Ecto neural progenitor cell (in vitro differentiated cells): ENCODE measurements around the gene RCC1.
"Not testable (repeated sequence)": the region's sequence is repeated elsewhere in the genome, so short reads cannot be mapped to it uniquely, and the experiment has no call there.

Experiments
- DNase-seq: peaks from one replicate; pipeline ENCODE4 v3.0.0-alpha.2; 2018; ENCODE audit warnings: low spot score

RCC1 gene

DNA sequence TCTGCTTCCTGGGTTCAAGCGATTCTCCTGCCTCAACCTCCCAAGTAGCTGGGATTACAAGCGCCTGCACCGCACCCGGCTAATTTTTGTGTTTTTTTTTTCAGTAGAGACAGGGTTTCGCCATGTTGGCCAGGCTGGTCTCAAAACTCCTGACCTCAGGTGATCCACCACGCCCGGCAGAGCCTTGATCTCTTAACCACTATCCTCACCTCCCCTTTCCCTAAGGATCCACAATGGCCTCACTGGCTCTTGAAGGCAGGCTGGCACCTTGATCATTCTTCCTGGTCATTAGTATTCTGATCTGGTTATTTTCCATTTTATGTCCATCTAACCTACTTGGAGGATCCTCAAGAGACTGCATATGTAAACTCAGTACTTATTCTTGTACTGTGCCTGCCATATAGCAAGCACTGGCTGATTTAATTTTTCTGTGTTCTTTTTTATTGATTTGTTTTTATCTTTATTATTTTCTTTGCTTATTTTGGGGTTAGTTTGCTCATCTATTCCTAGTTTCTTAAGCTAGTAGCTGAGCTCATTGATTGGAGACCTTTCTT is 6.3 kb downstream of the RCC1 start:
- no peak for DNase-seq

- DNase-seq = not testable (repeated sequence)
These were observed 8.6 kb downstream of the RCC1 start for GRCh38 chr1:28514445-28514933.

GRCh38 chr1:28516518-28516956 is 10.7 kb downstream of the RCC1 start:
- no peak for DNase-seq

- no peak for DNase-seq
These were observed 11.8 kb downstream of the RCC1 start for GRCh38 chr1:28517649-28517999.

GRCh38 chr1:28518000-28518744 is 12.3 kb downstream of the RCC1 start:
- DNase-seq = peak; percentile 95

DNA sequence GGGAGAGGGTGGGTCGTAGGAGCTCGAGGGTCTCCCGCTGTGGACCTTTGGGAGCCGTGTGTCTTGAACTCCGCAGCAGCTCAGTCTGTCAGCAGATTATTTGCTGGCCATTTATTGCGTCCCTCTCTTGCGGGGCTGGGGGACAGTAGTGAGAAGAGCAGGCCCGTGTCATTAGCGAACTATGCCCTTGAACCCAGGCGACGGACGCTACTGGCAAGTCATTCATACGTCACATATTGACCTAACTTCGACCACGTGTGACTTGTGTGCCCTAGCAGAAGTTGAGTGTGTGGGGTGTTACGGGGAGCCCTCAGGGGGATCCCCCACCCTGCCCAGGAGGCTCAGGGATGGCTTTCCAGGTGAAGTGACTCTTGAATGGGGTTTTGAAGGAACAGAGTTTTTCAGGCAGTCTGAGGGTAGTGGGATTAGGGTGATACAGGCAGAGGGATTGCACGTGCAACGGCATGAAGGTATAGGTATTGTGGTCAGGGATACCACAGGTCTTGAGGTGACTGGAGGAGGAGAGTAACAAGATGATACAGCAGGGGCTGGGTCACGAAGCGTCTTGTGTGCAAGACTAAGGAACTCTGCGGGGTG is 13.0 kb downstream of the RCC1 start:
- no peak for DNase-seq

DNA sequence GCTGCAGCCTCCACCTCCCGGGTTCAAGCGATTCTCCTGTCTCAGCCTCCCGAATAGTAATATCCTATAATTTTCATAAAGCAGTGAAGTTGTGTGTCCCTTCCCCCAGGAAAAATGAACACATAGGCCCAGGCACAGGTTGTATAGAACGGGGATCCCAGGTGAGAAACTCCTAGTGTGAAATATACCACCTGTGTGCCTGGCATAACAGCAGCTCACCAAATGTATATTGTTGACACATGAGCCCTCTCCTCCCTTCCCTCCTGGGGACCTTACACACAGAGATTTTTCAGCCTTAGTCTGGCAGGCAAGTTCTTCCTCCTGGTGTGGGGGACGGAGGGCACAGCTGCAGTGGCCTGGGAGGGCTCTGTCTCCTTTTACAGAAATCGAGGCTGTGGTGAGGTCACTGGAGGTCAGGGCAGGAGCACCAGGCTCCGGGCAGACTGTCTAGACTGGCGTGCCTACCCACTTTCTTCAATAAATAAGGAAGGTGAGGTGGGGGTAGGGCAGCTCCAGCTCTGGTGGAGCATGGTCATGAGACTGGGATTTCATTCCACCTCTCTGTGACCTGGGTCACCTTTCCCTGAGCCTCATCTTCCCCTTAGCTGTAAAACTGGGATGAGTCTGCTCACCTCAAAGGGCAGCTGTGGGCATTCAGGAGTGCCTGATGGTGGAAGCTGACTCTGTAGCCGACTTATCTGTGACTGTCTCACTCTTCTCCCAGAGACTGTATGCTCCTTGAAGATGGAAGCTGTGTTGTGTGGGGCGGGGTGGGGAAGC is 14.3 kb downstream of the RCC1 start:
- DNase-seq = no peak

DNA sequence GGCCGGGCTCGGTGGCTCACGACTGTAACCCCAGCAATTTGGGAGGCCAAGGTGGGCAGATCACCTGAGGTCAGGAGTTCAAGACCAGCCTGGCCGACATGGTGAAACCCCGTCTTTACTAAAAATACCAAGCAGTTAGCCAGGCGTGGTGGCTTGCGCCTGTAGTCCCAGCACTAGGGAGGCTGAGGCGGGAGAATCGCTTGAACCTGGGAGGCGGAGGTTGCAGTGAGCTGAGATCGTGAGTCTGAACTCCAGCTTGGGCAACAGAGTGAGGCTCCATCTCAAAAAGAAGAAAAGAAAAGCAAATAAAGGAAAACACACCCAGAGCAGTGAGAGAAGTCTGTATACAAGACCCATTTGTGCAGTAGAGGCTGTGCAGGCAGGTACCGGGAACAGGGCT is 15.0 kb downstream of the RCC1 start:
- not testable (repeated sequence) for DNase-seq

DNA sequence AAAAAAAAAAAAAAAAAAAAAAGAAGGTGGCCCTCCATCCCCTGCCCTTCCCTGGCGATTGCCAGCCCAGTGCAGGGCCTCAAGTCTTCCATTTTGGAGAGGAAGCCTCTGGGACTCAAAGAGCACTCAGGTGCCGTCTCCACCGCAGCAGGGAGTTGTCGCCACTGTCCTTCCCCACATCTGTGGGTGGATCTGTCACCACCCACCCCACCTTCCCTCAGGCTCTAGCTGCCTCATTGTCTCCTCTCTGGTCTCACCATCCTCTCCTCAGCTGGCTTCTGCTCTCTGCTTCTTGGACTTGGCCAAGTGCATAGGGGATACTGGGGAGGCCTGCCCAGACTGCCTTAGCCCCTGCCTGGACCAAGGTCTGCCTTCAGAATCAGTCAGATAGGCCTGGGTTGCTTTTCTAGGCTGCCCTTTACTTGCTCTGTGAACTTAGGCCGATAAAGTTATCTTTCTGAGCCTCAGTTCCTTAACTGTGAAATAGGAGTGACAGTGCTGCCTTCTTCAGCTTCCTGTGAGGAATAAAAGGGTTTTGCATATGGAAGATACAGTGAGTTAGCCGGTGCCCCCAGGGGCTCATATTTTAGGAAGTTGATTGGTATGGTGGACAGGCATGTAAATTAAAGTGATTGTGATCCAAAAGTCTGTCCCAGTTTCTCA is 15.8 kb downstream of the RCC1 start:
- no peak for DNase-seq

- not testable (repeated sequence) for DNase-seq
These were observed 16.7 kb downstream of the RCC1 start for GRCh38 chr1:28522537-28522936.

DNA sequence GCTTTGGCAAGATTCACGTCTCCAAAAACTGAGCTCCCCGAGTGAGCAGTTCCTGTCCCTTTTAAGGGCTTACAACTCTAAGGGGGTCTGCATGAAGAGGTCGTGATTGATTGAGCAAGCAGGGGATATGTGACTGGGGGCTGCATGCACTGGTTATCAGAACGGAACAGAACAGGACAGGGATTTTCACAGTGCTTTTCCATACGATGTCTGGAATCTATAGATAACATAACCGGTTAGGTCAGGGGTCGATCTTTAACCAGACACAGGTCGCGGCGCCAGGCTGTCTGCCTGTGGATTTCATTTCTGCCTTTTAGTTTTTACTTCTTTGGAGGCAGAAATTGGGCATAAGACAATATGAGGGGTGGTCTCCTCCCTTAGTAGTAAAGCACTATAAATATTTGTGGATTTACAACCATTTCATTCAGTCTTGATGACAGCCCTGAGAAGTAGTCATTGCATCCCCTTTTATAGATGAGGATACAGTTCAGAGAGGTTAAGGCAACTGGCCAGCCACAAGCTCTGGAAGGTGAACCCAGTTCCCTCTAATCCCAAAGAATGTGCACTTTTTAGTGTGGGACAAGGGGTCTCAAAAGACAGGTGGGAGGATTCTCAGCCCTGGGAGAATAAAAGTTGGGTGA is 19.3 kb downstream of the RCC1 start:
- DNase-seq = not testable (repeated sequence)

DNA sequence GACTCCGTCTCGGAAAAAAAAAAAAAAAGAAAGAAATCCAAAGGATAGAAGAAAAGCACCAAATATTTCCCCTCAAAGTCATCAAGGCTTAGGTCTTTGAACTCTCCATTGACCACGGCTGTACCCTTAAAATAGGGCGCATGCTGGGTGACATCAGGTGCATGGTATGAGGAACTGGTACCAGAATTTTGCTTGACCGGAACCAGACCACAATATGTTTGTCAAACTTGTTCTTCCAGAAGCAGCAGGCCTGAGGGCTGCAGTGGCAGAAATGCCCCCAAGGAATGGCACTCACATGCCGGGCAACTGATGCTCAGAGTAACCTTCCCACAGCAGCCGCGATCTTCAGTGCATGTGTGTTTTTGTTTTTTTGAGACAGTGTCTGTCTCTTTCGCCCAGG is 21.0 kb downstream of the RCC1 start:
- DNase-seq = no peak

GRCh38 chr1:28530456-28530855 is 24.6 kb downstream of the RCC1 start:
- DNase-seq = no peak

DNA sequence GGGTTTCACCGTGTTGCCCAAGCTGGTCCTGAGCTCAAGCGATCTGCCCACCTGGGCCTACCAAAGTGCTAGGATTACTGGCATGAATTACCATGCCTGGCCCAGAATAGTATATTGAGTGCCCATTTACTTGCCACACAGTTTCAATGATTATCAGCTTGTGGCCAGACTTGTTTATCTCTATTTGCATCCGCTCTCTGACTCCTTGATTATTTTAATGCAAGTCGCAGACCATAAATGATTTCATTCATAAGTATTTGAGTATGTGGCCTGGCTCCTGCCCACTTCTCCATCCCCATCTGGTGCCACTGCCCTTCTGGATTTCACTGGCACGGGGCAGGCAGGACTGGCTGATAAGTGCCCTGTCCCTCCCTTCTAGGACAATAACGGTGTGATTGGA is 28.8 kb downstream of the RCC1 start:
- no peak for DNase-seq

- no peak for DNase-seq
These were observed 29.3 kb downstream of the RCC1 start for GRCh38 chr1:28535180-28535579.

DNA sequence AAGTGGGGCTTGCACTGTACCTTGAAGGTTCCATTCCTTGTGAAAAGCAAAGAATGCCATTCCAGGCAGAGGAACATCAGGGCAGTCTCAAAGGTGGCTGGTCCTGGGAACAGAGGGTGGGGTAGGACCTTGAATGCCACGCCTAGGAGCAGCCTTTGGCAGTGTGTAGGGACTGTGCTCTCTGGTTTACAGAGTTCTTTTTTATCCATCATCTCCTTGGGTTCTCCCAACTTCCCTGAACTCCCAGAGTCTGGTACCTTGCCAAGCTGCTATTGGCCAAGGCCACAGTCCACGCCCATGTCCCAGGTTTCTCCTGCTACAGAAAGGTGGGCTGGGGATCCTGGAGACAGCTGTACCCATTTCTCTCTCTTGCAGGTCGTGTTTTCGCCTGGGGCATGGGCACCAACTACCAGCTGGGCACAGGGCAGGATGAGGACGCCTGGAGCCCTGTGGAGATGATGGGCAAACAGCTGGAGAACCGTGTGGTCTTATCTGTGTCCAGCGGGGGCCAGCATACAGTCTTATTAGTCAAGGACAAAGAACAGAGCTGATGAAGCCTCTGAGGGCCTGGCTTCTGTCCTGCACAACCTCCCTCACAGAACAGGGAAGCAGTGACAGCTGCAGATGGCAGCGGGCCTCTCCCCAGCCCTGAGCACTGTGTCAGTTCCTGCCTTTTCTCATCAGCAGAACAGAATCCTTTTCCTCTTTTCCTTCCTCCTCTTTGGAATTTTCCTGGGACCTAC is 31.8 kb downstream of the RCC1 start:
- DNase-seq = no peak

- no peak for DNase-seq
These were observed 32.4 kb downstream of the RCC1 start for GRCh38 chr1:28538286-28538685.

GRCh38 chr1:28540651-28541050 is 34.8 kb downstream of the RCC1 start:
- no peak for DNase-seq

DNA sequence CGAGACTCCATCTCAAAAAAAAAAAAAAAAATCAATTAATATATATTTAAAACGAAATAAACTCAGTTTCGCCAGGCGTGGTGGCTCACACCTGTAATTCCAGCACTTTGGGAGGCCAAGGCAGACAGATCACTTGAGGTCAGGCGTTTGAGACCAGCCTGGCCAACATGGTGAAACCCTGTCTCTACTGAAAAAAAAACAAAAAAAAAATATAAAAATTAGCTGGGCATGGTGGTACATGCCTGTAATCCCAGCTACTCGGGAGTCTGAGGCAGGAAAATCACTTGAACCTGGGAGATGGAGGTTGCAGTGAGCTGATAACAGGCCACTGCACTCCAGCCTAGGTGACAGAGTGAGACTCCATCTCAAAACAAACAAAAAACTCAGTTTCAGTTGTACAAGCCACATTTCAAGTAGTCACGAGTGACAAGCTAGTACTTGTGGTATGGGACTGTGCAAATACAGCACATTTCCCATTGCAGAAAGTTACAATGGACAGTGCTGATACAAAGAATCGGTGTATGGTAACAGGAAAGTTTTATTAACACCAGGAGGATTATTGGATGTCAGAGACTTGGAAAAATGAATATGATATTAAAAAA is 35.7 kb downstream of the RCC1 start:
- not testable (repeated sequence) for DNase-seq

DNA sequence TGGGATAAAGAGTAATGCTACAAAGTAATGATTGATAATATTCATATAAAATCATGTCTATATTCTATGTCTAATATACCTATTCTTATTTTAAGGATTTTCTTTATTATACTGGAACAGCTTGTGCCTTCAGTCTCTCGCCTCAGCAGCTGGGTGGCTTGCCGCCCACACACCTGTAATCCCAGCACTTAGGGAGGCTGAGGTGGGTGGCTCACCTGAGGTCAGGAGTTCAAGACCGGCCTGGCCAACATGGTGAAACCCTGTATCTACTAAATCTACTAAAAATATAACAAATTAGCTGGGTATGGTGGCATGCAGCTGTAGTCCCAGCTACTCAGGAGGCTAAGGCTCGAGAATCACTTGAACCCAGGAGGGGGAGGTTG is 39.4 kb downstream of the RCC1 start:
- no peak for DNase-seq

DNA sequence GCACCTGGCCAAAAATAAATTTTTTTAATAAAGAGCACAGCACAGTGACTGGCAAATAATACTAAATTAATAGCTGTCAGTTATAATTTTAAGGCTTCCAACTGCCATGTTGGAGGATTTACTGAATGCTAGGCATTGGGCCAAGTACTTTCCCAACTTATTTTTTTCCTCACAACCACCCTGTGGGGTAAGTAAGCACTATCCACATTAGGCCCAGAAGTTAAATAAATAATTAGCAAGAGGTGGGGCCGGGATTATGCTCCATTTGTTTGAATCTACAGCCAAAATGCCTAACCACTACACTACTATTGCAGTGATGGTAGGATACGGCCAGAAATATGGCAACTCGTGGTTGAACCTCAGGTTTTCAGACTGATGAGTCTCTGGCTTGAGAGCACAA is 42.5 kb downstream of the RCC1 start:
- no peak for DNase-seq
